ENCODE data around the gene AFTPH.
A peak's percentile ranks its signal among the peaks of the same experiment; 100 is the strongest.

Gene AFTPH

GRCh38 chr2:64489081-64489751 is 34.9 kb upstream of the AFTPH start:
- TF ChIP-seq TCF12 (IDR thresholded peaks at IDR 0.05; ENCODE audit: low read depth) (no peak), TAF1 (IDR thresholded peaks at IDR 0.05; ENCODE audit: low read depth) (no peak), NFIC (IDR thresholded peaks at IDR 0.05) (no peak), FOXM1 (IDR thresholded peaks at IDR 0.05; ENCODE audit: borderline replicate concordance, low read depth) (no peak), CREB1 (IDR thresholded peaks at IDR 0.05; ENCODE audit: low read depth) (no peak), CEBPB (IDR thresholded peaks at IDR 0.05) (no peak), REST (IDR thresholded peaks at IDR 0.05; ENCODE audit: low read depth) (no peak)

DNA sequence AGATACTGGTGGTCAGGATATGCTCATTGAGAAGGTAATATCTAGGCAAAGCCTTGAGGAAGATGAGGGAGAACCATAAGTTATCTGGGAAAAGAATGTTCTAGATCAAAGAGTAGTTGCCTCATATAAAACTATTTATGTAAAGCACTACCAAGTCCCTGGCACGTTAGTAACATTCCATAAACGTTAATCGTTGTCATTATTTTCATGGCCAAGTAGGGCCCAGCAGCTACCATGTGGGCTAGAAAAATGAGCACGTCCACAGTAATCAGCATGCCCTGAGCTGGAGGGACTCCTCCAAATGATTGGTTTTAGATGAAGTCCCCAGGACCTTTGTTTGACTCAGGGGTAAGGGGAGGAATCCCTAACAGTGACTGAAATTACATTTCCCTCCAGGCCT is 32.7 kb upstream of the AFTPH start:
- TF ChIP-seq FOXM1 (IDR thresholded peaks at IDR 0.05; ENCODE audit: borderline replicate concordance, low read depth), result no peak
- TF ChIP-seq, protein P1, sequence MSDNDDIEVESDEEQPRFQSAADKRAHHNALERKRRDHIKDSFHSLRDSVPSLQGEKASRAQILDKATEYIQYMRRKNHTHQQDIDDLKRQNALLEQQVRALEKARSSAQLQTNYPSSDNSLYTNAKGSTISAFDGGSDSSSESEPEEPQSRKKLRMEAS (IDR thresholded peaks at IDR 0.05), result no peak
- TF ChIP-seq EGR1 (IDR thresholded peaks at IDR 0.05), result no peak

DNA sequence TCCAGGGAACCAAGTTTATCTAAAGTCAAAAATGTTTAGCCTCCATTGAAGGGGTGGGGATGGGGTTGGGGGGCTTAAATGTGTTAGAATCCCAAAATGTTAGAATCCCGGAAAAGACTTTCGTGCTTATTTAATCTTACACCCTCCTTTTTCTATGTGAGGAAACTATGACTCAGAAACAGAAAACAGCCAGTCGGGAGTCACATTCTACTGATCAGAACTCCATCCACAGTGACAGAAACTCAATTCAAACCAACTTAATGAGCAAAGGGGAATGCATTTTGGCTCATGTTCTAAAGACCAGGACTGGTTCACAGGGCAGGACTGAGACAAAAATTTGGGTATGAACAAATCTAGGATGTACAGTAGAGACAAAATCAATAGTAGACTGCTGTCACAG is 31.9 kb upstream of the AFTPH start:
- TF ChIP-seq EP300 (IDR thresholded peaks at IDR 0.05; ENCODE audit: borderline replicate concordance) (no peak), REST (IDR thresholded peaks at IDR 0.05; ENCODE audit: low read depth) (no peak), TCF12 (IDR thresholded peaks at IDR 0.05; ENCODE audit: low read depth) (no peak), USF1 (IDR thresholded peaks at IDR 0.05) (no peak), CREB1 (IDR thresholded peaks at IDR 0.05; ENCODE audit: low read depth) (no peak), TEAD4 (IDR thresholded peaks at IDR 0.05) (no peak), CEBPB (IDR thresholded peaks at IDR 0.05) (no peak)
- TF ChIP-seq, protein P1 (IDR thresholded peaks at IDR 0.05), result no peak

- TF ChIP-seq CEBPB (IDR thresholded peaks at IDR 0.05) (no peak), TCF12 (IDR thresholded peaks at IDR 0.05; ENCODE audit: low read depth) (no peak), CREB1 (IDR thresholded peaks at IDR 0.05; ENCODE audit: low read depth) (no peak), TEAD4 (IDR thresholded peaks at IDR 0.05) (no peak), ZBTB7A (IDR thresholded peaks at IDR 0.05; ENCODE audit: low read depth) (no peak), USF1 (IDR thresholded peaks at IDR 0.05) (no peak), NFIC (IDR thresholded peaks at IDR 0.05) (no peak), YY1 (IDR thresholded peaks at IDR 0.05; ENCODE audit: low read depth) (no peak), EGR1 (IDR thresholded peaks at IDR 0.05) (no peak), RAD21 (IDR thresholded peaks at IDR 0.05; ENCODE audit: low read depth) (no peak), EP300 (IDR thresholded peaks at IDR 0.05; ENCODE audit: borderline replicate concordance) (no peak), REST (IDR thresholded peaks at IDR 0.05; ENCODE audit: low read depth) (no peak), TAF1 (IDR thresholded peaks at IDR 0.05; ENCODE audit: low read depth) (no peak), FOXM1 (IDR thresholded peaks at IDR 0.05; ENCODE audit: borderline replicate concordance, low read depth) (no peak)
- TF ChIP-seq, protein P1 (IDR thresholded peaks at IDR 0.05), result no peak
These were observed 31.3 kb upstream of the AFTPH start for GRCh38 chr2:64492821-64493220.

GRCh38 chr2:64493788-64494187 is 30.3 kb upstream of the AFTPH start:
- TF ChIP-seq USF1 (IDR thresholded peaks at IDR 0.05), result peak; percentile 69
- TF ChIP-seq FOXM1 (IDR thresholded peaks at IDR 0.05; ENCODE audit: borderline replicate concordance, low read depth), result no peak
